OCI-LY1 (cell line): Measurements from ENCODE around the gene GDF15.

Experiments
- EZH2 ChIP-seq: fragments of 200-600 bp; sonication (generic), shearing (Covaris generic); IDR thresholded peaks from 2 replicates; pipeline ENCODE4 v1.8.0; 2017; ENCODE audit warnings: borderline replicate concordance, mixed run types, mild to moderate bottlenecking, antibody characterized with exemption, low read length, moderate library complexity, mixed read lengths
- TF ChIP-seq, protein P1 (sequence below): fragments of 200-600 bp; sonication (generic), shearing (Covaris generic); IDR thresholded peaks from 2 replicates; pipeline ENCODE4 v1.5.1; 2017; ENCODE audit warnings: mild to moderate bottlenecking, antibody characterized with exemption, low read length, moderate library complexity, mixed read lengths

DNA sequence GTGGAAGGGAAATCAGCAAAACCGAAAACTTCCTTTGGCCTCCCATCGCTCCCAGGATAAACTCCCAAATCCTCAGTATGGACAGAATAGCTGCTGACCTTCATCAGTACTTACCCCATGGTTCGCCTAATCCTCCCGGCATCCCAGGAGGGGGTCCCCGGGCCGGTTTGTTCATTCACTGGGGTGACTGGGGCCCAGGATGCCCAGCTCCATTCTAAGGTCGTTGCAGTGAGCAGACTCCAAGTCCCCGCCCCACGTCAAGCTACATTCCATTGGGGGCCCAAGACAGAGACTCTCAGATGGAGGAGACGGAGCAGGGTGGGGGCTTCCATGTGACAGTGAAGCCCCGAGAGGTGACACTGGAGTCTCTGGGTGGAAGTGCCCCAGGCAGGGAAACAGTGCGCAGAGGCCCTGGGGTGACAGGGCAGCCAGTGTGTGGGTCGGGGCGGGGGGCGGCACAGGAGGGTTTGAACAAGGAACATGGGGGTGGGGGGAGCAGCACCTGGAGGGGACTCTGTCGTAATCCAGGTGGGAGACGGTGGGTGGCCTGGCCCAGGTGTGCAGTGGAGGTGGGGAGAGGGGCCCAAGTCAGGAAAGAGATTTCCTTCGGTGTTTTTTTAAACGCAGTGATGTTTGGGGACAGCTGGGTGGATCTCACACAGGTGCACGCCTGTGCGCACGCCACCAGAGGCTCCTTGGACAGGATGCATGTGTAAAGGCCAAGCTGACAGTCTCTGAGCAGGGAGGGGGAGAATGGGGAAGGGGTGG lies 38.3 kb downstream of the GDF15 start:
- TF ChIP-seq, protein P1, sequence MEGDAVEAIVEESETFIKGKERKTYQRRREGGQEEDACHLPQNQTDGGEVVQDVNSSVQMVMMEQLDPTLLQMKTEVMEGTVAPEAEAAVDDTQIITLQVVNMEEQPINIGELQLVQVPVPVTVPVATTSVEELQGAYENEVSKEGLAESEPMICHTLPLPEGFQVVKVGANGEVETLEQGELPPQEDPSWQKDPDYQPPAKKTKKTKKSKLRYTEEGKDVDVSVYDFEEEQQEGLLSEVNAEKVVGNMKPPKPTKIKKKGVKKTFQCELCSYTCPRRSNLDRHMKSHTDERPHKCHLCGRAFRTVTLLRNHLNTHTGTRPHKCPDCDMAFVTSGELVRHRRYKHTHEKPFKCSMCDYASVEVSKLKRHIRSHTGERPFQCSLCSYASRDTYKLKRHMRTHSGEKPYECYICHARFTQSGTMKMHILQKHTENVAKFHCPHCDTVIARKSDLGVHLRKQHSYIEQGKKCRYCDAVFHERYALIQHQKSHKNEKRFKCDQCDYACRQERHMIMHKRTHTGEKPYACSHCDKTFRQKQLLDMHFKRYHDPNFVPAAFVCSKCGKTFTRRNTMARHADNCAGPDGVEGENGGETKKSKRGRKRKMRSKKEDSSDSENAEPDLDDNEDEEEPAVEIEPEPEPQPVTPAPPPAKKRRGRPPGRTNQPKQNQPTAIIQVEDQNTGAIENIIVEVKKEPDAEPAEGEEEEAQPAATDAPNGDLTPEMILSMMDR, result no peak
- TF ChIP-seq EZH2, result no peak
